GM04504 (cell line): ENCODE results near the gene METTL3.
A peak's percentile ranks its signal among the peaks of the same experiment; 100 is the strongest.
"Not testable (repeated sequence)": the region's sequence is repeated elsewhere in the genome, so short reads cannot be mapped to it uniquely, and the experiment has no call there.

Source experiments
- DNase-seq: peaks from one replicate; pipeline ENCODE4 v3.0.0-alpha.2; 2012; ENCODE audit warnings: low read depth

METTL3 gene

GRCh38 chr14:21510735-21511657, at the start of gene METTL3:
Gene METTL3 (minus strand): TSS chr14:21511340. CDS start chr14:21511223, 117 bp downstream.
- peak; percentile 100 for DNase-seq

- no peak for DNase-seq
Measured at GRCh38 chr14:21558703-21559170, 47.6 kb upstream of the METTL3 start.

GRCh38 chr14:21557084-21557901, 46.2 kb upstream of the METTL3 start:
- peak; percentile 52 for DNase-seq

GRCh38 chr14:21556378-21557083, 45.4 kb upstream of the METTL3 start:
- DNase-seq = no peak

- no peak for DNase-seq
Measured at GRCh38 chr14:21553266-21553665, 42.1 kb upstream of the METTL3 start.

- DNase-seq = not testable (repeated sequence)
Measured at GRCh38 chr14:21544588-21544987, 33.4 kb upstream of the METTL3 start.

- DNase-seq = no peak
Measured at GRCh38 chr14:21543963-21544362, 32.8 kb upstream of the METTL3 start.

- DNase-seq = no peak
Measured at GRCh38 chr14:21543521-21543960, 32.4 kb upstream of the METTL3 start.

GRCh38 chr14:21541413-21542074, 30.4 kb upstream of the METTL3 start:
- DNase-seq = no peak

- DNase-seq = no peak
Measured at GRCh38 chr14:21539189-21539940, 28.2 kb upstream of the METTL3 start.

- DNase-seq = no peak
Measured at GRCh38 chr14:21537090-21537424, 25.9 kb upstream of the METTL3 start.

- DNase-seq = no peak
Measured at GRCh38 chr14:21536418-21537089, 25.4 kb upstream of the METTL3 start.

- no peak for DNase-seq
Measured at GRCh38 chr14:21535545-21536417, 24.6 kb upstream of the METTL3 start.

- no peak for DNase-seq
Measured at GRCh38 chr14:21534576-21534975, 23.4 kb upstream of the METTL3 start.

- no peak for DNase-seq
Measured at GRCh38 chr14:21533294-21533693, 22.2 kb upstream of the METTL3 start.

GRCh38 chr14:21529515-21529914, 18.4 kb upstream of the METTL3 start:
- no peak for DNase-seq

- no peak for DNase-seq
Measured at GRCh38 chr14:21528381-21529348, 17.5 kb upstream of the METTL3 start.

GRCh38 chr14:21527318-21527679, 16.2 kb upstream of the METTL3 start:
- no peak for DNase-seq
